Stimulated activated naive CD8-positive, alpha-beta T cell treated with anti-CD3 and anti-CD28 coated beads, Interleukin-15, amount 100 ng/mL, for 72 hours (primary cell): ENCODE data around the gene MYO18A.

Experiments used
- ATAC-seq: fragments of 150-1000 bp; cut with Tn5 transposase; 2 replicates; pipeline ENCODE4 v1.10.0; 2021; ENCODE audit warnings: mild to moderate bottlenecking, moderate library complexity
- DNase-seq, 2 donors: peaks; one replicate each; pipeline ENCODE4 v3.0.0; 2021 to 2022
- H3K27ac Mint-ChIP-seq, 2 donors: one replicate each; pipeline ENCODE4 v1.8.0; 2022; ENCODE audit warnings: mild to moderate bottlenecking in 2 of 2, mixed read lengths in 2 of 2, moderate library complexity in 2 of 2
- H3K27me3 Mint-ChIP-seq: one replicate; pipeline ENCODE4 v1.8.0; 2022; ENCODE audit warnings: mixed read lengths
- H3K4me1 Mint-ChIP-seq: one replicate; pipeline ENCODE4 v1.8.0; 2022; ENCODE audit warnings: mild to moderate bottlenecking, mixed read lengths
- H3K4me3 Mint-ChIP-seq, 2 donors: one replicate each; pipeline ENCODE4 v1.8.0; 2022; ENCODE audit warnings: mild to moderate bottlenecking in 2 of 2, mixed read lengths in 2 of 2, moderate library complexity in 1 of 2
- H3K9me3 Mint-ChIP-seq, 2 donors: one replicate each; pipeline ENCODE4 v1.8.0; 2022; ENCODE audit warnings: mixed read lengths in 2 of 2

MYO18A gene

GRCh38 chr17:29136998-29137730 lies 43.0 kb downstream of the MYO18A start:
- Mint-ChIP-seq H3K27ac (peak overlapping the region in 1 of 2 donors; percentile 46), H3K27me3 (no peaks in the 10 kb centered on the region), H3K4me3 (no peak overlapping the region), H3K4me1 (peaks cover 63% of the 10 kb centered on the region), H3K9me3 (no peaks in the 10 kb centered on the region)
- DNase-seq (no peak), ATAC-seq (no peak)

GRCh38 chr17:29135464-29135863 lies 44.7 kb downstream of the MYO18A start:
- H3K27me3 Mint-ChIP-seq, result no peaks in the 10 kb centered on the region
- H3K4me1 Mint-ChIP-seq, result peaks cover 67% of the 10 kb centered on the region
- H3K9me3 Mint-ChIP-seq, result no peaks in the 10 kb centered on the region
- ATAC-seq, result no peak
- H3K4me3 Mint-ChIP-seq, result no peak overlapping the region
- no peak for DNase-seq
- H3K27ac Mint-ChIP-seq, result no peak overlapping the region

GRCh38 chr17:29133121-29133713 lies 47.0 kb downstream of the MYO18A start:
- H3K4me3 Mint-ChIP-seq, result no peak overlapping the region
- no peak overlapping the region for H3K27ac Mint-ChIP-seq
- no peaks in the 10 kb centered on the region for H3K27me3 Mint-ChIP-seq
- H3K9me3 Mint-ChIP-seq, result no peaks in the 10 kb centered on the region
- peaks cover 51% of the 10 kb centered on the region for H3K4me1 Mint-ChIP-seq
- DNase-seq (no peak), ATAC-seq (no peak)

- H3K4me1 Mint-ChIP-seq, result peaks cover 39% of the 10 kb centered on the region
- DNase-seq (no peak), ATAC-seq (no peak)
- H3K27me3 Mint-ChIP-seq, result no peaks in the 10 kb centered on the region
- no peak overlapping the region for H3K4me3 Mint-ChIP-seq
- H3K27ac Mint-ChIP-seq, result peak overlapping the region in 1 of 2 donors; percentile 84
- no peaks in the 10 kb centered on the region for H3K9me3 Mint-ChIP-seq
These were observed 48.1 kb downstream of the MYO18A start for GRCh38 chr17:29131814-29132682.

GRCh38 chr17:29129731-29130130 lies 50.5 kb downstream of the MYO18A start:
- H3K27ac Mint-ChIP-seq, result no peak overlapping the region
- DNase-seq (no peak), ATAC-seq (no peak)
- H3K4me1 Mint-ChIP-seq, result peaks cover 35% of the 10 kb centered on the region
- H3K4me3 Mint-ChIP-seq, result no peak overlapping the region
- no peaks in the 10 kb centered on the region for H3K9me3 Mint-ChIP-seq
- H3K27me3 Mint-ChIP-seq, result no peaks in the 10 kb centered on the region

- Mint-ChIP-seq H3K27ac (no peak overlapping the region), H3K9me3 (no peaks in the 10 kb centered on the region), H3K27me3 (no peaks in the 10 kb centered on the region), H3K4me1 (peaks cover 29% of the 10 kb centered on the region), H3K4me3 (no peak overlapping the region)
- DNase-seq, result no peak
- no peak for ATAC-seq
These were observed 52.4 kb downstream of the MYO18A start for GRCh38 chr17:29127840-29128239.

GRCh38 chr17:29126268-29126930 lies 53.8 kb downstream of the MYO18A start:
- H3K27me3 Mint-ChIP-seq, result no peaks in the 10 kb centered on the region
- no peak for DNase-seq
- H3K4me1 Mint-ChIP-seq, result peaks cover 14% of the 10 kb centered on the region
- no peak for ATAC-seq
- H3K27ac Mint-ChIP-seq, result no peak overlapping the region
- H3K9me3 Mint-ChIP-seq, result no peaks in the 10 kb centered on the region
- no peak overlapping the region for H3K4me3 Mint-ChIP-seq

- Mint-ChIP-seq H3K4me1 (peaks cover 7% of the 10 kb centered on the region), H3K27me3 (no peaks in the 10 kb centered on the region), H3K4me3 (no peak overlapping the region), H3K27ac (no peak overlapping the region), H3K9me3 (no peaks in the 10 kb centered on the region)
- ATAC-seq (no peak), DNase-seq (no peak)
These were observed 54.5 kb downstream of the MYO18A start for GRCh38 chr17:29125651-29126050.

GRCh38 chr17:29124925-29125273 lies 55.3 kb downstream of the MYO18A start:
- H3K9me3 Mint-ChIP-seq, result no peaks in the 10 kb centered on the region

GRCh38 chr17:29124135-29124924 lies 55.9 kb downstream of the MYO18A start:
- H3K4me1 Mint-ChIP-seq, result peaks cover 4% of the 10 kb centered on the region
- ATAC-seq, result peak; percentile 90
- H3K27me3 Mint-ChIP-seq, result no peaks in the 10 kb centered on the region
- peak overlapping the region in 1 of 2 donors; percentile 42 for H3K27ac Mint-ChIP-seq
- no peaks in the 10 kb centered on the region for H3K9me3 Mint-ChIP-seq
- DNase-seq, result peak in 1 of 2 donors; percentile 35
- H3K4me3 Mint-ChIP-seq, result no peak overlapping the region

More at GRCh38 chr17:29124925-29125273, 55.3 kb downstream of the MYO18A start:
- Mint-ChIP-seq H3K4me1 (peaks cover 4% of the 10 kb centered on the region), H3K4me3 (no peak overlapping the region), H3K27ac (no peak overlapping the region), H3K27me3 (no peaks in the 10 kb centered on the region)
- DNase-seq, result no peak
- ATAC-seq, result no peak

- Mint-ChIP-seq H3K27ac (no peak overlapping the region), H3K4me3 (no peak overlapping the region), H3K9me3 (no peaks in the 10 kb centered on the region), H3K4me1 (peaks cover 4% of the 10 kb centered on the region), H3K27me3 (no peaks in the 10 kb centered on the region)
- ATAC-seq (no peak), DNase-seq (no peak)
These were observed 57.1 kb downstream of the MYO18A start for GRCh38 chr17:29123111-29123510.

- Mint-ChIP-seq H3K27ac (peak overlapping the region in 1 of 2 donors; percentile 23), H3K4me3 (no peak overlapping the region), H3K9me3 (no peaks in the 10 kb centered on the region), H3K4me1 (peaks cover 12% of the 10 kb centered on the region), H3K27me3 (no peaks in the 10 kb centered on the region)
- DNase-seq (no peak), ATAC-seq (no peak)
These were observed 58.8 kb downstream of the MYO18A start for GRCh38 chr17:29121442-29121841.

GRCh38 chr17:29120433-29120832 lies 59.8 kb downstream of the MYO18A start:
- no peak overlapping the region for H3K4me3 Mint-ChIP-seq
- H3K4me1 Mint-ChIP-seq, result peaks cover 19% of the 10 kb centered on the region
- peak overlapping the region in 1 of 2 donors; percentile 42 for H3K27ac Mint-ChIP-seq
- no peak for ATAC-seq
- no peak for DNase-seq
- H3K27me3 Mint-ChIP-seq, result no peaks in the 10 kb centered on the region
- H3K9me3 Mint-ChIP-seq, result no peaks in the 10 kb centered on the region

- DNase-seq (no peak), ATAC-seq (no peak)
- H3K4me3 Mint-ChIP-seq, result no peak overlapping the region
- H3K27me3 Mint-ChIP-seq, result no peaks in the 10 kb centered on the region
- peaks cover 17% of the 10 kb centered on the region for H3K4me1 Mint-ChIP-seq
- H3K9me3 Mint-ChIP-seq, result no peaks in the 10 kb centered on the region
- H3K27ac Mint-ChIP-seq, result no peak overlapping the region
These were observed 60.9 kb downstream of the MYO18A start for GRCh38 chr17:29119265-29119664.
